HG03139 (cell line): ENCODE measurements around the gene OSCAR.
"Not testable (repeated sequence)": the region's sequence is repeated elsewhere in the genome, so short reads cannot be mapped to it uniquely, and the experiment has no call there.

Experiments
- ATAC-seq: cut with Tn5 transposase; IDR thresholded peaks from one replicate; pipeline ENCODE4 v1.9.1; 2021; ENCODE audit not compliant: unreplicated experiment

Gene OSCAR

DNA sequence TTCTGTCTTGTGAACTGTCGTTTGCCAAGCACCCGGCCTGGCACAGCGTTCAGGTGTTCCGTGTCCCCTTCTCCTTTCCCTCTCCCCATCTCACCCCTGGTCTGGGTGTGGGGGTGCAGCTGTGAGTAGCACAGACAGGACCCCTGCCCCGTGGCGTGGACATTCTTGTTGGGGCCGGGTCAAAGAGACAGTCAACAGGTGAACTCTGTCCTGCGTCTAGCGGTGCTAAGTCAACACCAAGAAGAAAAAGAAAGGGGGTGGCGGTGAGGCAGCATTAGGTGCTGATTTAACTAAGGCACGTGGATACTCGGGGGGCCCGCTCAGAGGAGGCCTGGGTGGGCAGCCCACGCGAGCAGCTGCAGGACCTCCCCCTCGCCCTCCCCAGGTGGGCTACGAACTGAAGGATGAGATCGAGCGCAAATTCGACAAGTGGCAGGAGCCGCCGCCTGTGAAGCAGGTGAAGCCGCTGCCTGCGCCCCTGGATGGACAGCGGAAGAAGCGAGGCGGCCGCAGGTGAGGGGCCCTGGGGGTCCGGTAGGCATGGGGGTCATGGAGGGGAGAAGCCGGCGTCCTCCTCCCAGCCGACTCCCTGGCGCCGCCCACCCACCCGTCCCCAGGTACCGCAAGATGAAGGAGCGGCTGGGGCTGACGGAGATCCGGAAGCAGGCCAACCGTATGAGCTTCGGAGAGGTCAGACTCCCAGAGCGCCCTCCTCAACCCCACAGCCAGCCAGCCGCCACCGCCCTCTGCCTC, 27.3 kb upstream of the OSCAR start:
- no peak for ATAC-seq

DNA sequence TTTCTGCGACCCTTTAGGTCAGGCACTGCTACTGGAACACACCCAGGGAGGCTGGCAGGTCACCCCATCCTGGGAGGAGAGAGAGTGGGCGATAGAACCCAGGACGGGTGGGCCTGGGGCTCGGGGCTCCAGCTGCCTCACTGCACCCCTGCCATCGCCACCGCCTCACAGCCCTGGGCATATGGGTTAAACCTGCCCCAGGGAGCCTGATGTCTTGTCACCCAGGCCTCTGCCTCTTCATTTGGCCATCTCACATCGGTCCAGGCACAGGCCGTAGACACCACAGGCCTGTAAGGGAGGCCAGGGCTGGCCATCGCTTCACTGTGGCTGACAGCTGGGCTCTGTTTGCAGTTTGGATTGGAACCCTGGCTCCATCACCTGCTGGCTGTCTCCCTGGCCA, 25.1 kb upstream of the OSCAR start:
- no peak for ATAC-seq

DNA sequence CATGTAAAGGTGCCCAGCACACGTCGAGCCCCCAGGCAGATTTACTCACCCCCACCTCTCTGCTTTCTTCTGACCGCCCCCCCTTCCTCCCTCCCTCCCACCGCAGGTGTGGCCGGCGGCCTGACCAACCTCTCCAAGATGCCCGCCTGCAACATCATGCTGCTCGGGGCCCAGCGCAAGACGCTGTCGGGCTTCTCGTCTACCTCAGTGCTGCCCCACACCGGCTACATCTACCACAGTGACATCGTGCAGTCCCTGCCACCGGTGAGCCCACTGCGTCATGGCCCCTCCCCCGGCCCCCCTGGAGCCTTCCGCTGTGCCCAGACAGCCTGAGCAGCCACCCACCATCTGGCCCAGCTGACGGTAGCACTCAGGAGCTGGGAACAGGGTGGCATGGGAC, 23.8 kb upstream of the OSCAR start:
- ATAC-seq, result no peak

DNA sequence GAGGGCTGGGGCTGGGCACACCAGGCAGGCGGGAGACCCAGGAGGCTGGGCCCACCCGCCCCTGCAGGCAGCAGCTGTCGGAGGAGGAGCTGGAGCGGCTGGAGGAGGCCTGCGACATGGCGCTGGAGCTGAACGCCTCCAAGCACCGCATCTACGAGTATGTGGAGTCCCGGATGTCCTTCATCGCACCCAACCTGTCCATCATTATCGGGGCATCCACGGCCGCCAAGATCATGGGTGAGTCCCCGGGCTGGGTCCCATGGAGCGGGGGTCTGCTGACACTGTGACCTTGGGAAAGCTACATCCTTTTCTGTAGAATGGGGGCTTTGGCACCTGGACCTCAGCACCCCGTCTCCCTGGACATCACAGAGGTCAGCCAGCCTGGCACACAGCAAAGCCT, 23.1 kb upstream of the OSCAR start:
- no peak for ATAC-seq

DNA sequence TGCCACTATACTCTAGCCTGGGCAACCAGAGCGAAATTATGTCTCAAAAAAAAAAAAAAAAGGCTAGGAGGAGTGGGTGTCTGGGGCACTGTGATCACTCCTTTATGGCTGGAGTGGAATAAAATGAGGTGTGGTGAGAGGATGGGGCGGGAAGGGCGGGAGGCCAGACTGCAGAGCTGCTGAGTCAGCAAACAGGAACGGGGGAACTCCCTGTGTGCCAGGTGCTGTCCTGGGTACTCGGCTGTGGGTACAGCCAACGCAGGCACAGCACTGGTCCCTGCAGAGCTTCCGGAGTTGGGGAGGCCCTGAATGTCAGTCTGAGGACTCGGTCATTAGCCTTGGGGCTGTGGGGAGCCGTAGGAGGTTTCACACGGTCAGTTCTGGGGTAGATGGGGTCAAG, 20.7 kb upstream of the OSCAR start:
- ATAC-seq, result no peak

DNA sequence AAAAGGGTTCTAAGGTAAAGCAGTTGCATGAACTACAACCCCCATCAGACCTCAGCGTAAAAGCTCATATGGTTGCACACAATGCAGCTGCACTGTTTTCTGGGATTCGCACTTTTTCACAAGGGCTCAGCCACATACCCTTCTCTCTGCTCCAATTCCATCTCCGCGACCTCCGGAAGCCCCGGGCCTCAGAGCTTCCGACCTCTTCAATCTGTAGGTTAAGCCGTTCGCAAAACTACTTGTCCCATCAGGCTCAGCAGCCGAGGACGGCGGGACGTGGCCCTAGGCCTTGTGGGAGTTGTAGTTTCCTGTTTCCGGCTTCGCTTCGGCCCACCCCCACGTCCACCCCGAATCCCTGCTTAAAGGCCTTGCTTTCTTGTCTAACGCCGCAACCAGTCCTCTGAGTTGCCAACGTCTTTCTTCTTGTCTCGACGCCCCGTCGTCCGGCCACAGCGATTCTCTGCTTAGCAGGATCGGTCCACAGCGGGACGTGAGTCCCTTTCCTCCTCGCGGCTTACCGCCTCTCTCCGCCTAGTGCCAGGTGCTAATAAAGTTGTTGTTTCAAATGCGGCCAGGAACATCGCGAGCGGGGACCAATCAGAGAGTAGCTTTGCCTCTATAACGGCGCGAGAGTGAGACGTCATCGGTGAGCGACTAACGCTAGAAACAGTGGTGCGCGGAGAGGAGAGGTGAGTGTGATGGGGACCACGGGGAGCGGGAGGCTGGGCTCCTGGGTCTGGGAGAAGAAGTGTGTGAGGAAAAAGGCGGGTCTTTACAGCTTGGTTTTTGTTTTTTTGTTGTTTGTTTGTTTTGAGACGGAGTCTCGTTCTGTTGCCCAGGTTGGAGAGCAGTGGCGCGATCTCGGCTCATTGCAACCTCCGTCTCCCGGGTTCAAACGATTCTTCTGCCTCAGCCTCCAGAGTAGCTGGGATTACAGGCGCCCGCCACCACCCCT, 14.8 kb upstream of the OSCAR start, which contains the start of the genes PRPF31 and TFPT:
PRPF31 (plus strand) TSS at position 646 of the 955 bp plus-strand sequence. CDS start 2,525 bp downstream, outside the sequence.
TFPT (minus strand) TSS at position 549 of the 955 bp plus-strand sequence; CDS start at position 161, 388 bp downstream.
- peak; percentile 68 for ATAC-seq

DNA sequence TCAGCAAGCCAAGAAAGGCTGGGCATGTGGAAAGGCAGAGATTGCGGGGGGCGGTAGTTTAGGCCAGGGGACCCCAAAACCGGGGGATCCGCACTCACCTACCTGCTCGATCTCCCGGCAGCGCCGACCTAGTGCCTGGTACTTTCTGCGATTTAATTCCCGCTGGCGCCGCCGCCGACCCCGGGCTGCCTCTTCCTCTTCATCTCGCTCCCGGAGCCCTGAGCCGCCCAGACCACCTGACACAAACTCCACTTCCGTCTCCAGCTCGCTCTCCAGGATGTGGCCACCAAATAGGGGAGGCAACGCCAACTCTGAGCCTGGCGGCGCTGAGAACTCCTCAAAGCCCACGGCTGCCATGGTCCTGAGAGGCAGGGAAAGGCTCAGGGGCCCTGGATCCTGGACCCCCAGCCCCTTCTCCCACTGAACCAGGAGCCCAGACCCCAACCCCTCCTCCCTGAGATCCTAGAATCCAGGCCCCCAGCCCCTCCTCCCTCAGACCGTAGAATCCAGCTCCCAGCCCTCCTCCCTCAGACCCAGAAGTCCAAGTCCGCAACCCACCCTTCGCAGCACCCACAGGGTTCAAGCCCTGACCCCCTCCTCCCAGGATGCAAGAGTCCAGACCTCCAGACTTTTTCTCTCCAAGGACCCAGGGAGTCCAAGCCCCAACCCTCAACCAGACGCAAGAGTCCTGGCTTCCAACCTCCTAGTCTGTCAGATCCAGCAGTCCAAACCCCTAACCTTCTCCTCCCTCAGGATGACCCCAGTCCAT, 13.9 kb upstream of the OSCAR start:
- ATAC-seq, result no peak

DNA sequence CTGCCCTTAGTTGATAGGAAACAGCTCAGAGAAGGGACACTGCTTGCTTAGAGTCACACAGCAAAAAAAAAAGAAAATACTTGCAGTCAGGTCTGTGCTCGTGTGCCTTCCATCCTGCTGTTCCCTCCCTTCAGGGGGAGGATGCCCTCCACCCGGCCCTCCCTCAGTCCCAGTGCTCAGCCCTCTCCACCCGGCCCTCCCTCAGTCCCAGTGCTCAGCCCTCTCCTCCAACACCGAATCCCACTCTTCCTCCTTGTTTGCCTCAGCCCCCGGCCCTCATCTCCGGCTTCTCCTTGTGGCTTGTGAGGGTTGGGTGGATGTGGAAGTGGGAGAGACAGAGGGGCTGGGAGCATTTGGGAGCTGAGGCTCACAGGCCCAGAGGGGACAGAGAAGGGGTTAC, 9.0 kb upstream of the OSCAR start:
- ATAC-seq, result no peak

DNA sequence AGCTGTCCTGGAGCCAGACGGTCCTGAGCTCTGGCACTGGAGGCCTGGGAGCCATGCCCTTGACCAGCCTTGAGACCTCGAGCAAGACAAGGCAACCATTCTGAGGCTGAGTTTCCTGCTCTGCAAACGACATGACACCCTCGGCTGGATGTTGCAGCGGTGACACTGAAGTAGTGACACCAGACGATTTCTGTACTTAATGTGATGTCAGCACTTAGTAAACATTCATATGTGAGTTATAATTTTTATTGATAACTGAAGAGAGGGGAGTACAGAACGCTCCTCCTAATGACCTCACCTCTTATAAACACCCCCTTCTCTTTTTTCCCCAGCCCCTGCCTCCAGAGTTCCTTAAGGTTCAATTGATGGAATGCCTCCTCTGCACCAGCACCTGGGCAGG, 7.9 kb upstream of the OSCAR start:
- no peak for ATAC-seq

DNA sequence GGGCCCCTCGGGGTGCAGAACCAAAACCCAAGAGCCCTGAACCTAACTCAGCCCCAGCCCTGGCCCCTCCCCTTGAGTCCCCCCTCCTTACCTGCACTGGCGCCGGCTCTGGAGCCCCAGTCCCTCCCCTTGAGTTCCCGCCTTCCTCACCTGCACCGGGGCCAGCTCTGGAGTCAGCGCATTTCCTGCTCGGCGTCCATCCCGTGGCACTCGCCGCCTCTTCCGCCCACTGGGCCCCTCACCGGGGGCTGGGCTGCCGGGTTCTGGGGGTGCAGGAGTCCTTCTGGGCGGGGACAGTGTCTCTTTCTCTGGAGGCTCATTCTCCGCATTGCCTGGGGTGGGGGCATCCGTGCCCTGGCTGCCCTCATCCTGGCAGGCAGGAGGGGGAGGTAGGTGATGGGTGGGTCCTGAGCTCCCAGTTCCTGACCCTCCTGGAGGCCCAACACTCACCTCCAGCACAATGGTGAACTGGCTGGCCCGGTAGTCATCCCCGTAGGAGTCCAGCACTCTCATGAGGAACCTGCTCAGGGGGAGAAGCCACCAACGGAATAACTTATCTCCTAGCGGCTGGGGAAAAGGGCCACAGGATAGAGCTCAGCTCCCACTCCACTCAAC, 7.4 kb upstream of the OSCAR start:
- no peak for ATAC-seq

DNA sequence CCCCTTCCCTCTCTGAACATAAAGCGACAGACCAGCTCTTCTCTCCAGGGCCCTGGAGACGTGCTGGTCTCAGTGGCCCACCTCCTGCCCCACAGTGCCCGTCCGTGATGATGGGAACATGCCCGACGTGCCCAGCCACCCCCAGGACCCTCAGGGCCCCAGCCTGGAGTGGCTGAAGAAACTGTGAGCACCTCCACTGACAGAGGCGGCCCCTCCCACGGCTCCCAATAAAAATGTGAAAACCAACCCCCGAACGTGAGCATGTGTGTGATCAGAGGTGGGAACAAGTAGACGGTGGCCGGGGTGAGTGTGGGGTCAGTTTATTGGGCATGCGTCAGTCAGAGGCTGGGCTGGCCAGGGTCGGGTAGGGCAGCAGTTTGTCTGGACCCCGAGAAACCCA, 6.1 kb upstream of the OSCAR start:
- ATAC-seq, result no peak

DNA sequence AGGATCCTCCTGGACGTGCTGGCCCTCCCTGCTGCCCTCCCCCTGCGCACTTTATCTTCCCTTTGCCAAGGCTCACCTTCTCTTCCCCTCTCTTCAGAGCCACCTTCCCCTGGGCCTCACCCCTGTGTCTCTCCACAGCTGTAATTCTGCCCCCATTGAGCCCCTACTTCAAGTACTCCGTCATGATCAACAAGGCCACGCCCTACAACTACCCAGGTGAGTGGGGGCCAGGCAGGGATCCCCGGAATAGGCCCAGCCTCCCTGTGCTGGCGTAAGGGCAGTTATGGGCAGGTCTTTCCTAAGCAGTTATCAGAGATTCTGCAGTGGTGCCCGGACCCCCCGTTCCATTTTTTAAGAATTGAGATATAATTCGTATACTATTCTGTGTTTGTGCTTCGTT, 5.2 kb upstream of the OSCAR start:
- ATAC-seq, result no peak

DNA sequence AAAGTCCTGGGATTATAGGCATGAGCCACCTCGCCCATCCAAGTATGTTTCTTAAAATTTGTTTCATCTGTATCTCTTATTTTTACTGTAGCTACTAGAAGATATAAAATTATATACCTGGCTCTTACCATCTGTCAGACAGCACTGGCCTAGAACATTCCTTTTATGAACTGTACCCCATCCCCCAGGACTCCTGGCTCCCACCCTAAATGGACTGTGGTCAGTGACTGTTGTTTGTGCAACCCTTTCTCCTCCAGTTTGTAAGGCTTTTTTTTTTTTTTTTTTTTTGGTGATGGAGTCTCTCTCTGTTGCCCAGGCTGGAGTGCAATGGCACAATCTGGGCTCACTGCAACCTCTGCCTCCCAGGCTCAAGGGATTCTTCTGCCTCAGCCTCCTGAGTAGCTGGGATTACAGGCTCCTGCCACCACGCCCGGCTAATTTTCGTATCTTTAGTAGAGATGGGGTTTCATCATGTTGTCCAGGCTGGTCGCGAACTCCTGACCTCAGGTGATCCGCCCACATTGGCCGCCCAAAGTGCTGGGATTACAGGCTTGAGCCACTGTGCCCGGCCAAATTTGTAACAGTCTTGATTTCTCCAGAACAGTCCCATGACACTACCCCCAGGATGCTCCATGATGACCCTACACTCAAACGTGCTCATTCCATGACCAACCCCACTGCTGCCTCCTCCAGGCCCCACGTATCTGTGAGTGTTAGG, 4.6 kb upstream of the OSCAR start:
- no peak for ATAC-seq

DNA sequence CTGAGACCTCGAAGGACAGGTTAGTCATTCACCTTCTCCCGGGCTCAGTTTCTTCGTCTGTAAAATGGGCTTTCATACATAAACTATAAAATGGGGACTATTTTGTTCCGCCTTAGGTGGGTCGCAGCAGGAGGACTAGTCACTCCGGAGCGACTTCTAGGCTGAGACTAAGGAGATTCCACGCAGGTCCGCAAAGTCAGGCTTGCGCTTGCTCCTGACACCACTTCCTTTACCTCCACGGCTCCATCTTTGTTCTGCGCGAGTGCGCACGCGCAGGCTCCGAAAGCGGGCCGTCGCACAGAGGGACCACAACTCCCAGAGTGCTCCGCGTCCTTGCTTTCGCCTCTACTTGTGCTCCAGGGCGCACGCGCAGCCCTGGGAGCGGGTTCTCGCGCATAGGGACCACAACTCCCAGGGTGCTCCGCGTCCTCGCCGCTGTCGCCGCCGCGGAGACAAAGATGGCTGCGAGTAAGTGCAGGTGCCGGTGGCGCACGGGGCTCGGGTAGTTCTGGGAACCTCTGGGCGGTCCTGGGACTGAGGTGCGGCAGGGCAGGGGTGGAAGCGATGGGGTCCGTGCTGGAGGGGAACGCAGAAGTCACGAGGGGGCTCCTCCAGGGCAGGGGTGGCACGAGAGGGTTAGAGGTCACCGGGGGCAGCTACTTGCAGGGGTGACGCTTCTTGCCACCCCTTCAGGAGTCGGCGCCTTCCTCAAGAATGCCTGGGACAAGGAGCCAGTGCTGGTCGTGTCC, 2.0 kb upstream of the OSCAR start, which contains the start of gene NDUFA3:
NDUFA3 (plus strand) TSS at position 435 of the 749 bp plus-strand sequence; CDS start at position 459, 24 bp downstream.
- peak; percentile 97 for ATAC-seq

DNA sequence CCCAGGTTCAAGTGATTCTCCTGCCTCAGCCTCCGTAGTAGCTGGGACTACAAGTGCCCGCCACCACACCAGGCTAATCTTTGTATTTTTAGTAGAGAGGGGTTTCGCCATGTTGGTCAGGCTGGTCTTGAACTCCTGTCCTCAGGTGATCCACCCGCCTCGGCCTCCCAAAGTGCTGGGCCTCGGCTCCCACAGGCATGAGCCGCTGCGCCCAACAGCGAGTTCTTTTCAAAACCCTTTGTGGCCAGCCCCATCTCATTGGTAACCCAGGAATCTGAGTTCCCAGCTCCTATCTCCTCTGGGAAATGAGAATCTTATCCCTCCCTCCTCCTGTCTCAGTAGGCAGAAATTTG, 724 bp downstream of the OSCAR start:
- not testable (repeated sequence) for ATAC-seq

DNA sequence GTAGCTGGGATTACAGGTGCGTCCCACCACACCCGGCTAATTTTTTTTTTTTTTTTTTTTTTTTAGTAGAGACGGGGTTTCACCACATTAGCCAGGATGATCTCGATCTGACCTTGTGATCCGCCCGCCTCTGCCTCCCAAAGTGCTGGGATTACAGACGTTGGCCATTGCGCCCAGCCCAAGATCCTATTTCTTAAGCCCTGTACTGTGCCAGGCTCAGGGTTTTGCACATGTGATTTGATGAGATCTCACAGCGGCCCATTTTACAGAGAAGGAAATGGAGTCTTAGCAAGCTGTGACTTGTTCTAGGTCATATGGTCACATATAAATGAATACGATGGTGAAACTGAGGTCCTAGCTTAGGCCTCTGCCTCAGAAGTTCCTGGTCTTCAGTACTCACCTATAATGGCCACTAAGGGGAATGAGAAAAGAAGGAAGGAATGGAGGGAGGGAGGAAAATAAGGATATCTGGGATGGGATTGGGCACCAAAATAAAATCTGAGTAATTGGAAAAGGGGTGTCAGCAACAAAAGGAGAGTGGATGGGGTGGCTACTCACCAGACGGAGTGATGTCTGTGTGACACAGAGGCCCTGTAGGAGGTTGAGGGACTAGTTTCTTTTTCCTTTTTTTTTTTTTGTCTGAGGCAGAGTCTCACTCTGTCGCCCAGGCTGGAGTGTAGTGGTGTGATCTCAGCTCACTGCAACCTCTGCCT, 1.3 kb downstream of the OSCAR start:
- no peak for ATAC-seq

DNA sequence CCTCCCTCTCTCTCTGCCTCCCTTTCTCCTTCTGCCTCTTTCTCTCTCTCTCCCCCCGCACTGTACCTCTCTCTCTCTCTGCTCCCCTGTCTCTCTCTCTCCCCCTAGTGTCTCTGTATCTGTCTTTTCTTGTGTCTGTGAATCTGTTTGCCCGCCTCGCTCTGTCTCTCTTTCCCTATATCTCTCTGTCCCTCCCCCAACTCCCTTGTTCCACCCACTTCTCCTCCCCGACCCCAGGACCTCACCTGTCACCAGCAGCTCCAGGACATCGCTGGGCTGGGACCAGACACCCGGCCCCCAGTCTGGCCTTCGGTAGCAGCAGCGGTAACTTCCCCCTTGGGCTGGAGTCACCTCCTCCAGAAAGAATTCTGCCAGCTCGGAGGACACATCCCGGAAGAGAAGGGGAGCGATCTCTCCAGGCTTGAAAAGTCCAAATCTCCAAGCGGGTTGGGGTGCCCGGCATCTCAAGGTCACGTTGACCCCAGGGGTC, 3.9 kb downstream of the OSCAR start:
- no peak for ATAC-seq

DNA sequence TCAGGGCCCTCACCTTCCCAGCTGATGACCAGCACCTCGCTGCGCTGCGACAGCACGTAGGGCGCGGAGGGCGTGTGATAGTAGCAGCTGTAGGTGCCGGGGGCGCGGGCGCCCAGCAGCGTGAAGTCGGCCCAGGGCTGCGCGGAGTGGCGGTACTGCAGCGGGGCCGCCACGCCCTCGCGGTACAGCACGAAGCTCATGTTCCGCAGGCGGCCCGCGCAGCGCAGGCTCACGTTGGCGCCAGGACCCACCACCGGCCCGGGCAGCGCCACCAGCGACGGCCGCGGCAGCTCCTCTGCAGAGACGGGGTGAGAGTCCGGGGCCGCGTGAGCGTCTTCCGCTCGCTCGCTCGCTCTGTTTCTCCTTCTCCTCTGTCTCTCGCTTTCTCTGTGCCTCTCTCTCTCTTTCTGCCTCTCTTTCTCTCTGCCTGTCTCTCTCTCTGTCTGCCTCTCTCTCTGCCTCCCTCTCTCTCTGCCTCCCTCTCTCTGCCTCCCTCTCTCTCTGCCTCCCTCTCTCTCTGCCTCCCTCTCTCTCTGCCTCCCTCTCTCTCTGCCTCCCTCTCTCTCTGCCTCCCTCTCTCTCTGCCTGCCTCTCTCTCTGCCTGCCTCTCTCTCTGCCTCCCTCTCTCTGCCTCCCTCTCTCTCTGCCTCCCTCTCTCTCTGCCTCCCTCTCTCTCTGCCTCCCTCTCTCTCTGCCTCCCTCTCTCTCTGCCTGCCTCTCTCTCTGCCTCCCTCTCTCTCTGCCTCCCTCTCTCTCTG, 4.6 kb downstream of the OSCAR start:
- not testable (repeated sequence) for ATAC-seq
